GM12878 (cell line): ENCODE results near the gene ICOSLG.

Source experiments
- ASH2L ChIP-seq: fragments of 300-600, 200-600 bp; sonication (generic); IDR thresholded peaks from 2 replicates; pipeline ENCODE4 v1.6.1; 2017; ENCODE audit warnings: low read depth, mild to moderate bottlenecking, borderline replicate concordance
- CTCF ChIP-seq, 3 experiments: IDR thresholded peaks in 2 of 3; conservative IDR thresholded peaks in 1 of 3; 2 replicates each; pipeline ENCODE4 v1.5.1; 2011; ENCODE audit warnings: low read depth in 3 of 3, low read length in 3 of 3, mild to moderate bottlenecking in 3 of 3, control low read depth in 2 of 3, moderate library complexity in 2 of 3, inconsistent platforms in 1 of 3, mixed read lengths in 1 of 3; ENCODE audit not compliant: control insufficient read depth in 2 of 3, insufficient read depth in 1 of 3; ENCODE audit errors: extremely low read depth in 1 of 3
- EP300 ChIP-seq, 2 experiments: fragments of 150-350 bp in 1 of 2; IDR thresholded peaks; 2 replicates each; pipeline ENCODE4 v1.6.1; 2011 to 2012; ENCODE audit warnings: low read depth in 2 of 2, low read length in 2 of 2, borderline replicate concordance in 1 of 2, improper control_type of control experiment in 1 of 2, inconsistent platforms in 1 of 2; ENCODE audit not compliant: control insufficient read depth in 1 of 2
- EZH2 ChIP-seq: IDR thresholded peaks from 2 replicates; pipeline ENCODE4 v1.6.1; 2012; ENCODE audit warnings: low read depth, mild to moderate bottlenecking, control low read depth, inconsistent platforms, low read length, borderline replicate concordance; ENCODE audit not compliant: control insufficient read depth
- MYC ChIP-seq: IDR thresholded peaks from 2 replicates; pipeline ENCODE4 v1.6.1; 2011; ENCODE audit warnings: mild to moderate bottlenecking, low read length, moderate library complexity, inconsistent platforms; ENCODE audit not compliant: insufficient read depth, insufficient replicate concordance, insufficient read length, severe bottlenecking
- NFXL1 ChIP-seq: fragments of 450-650 bp; IDR thresholded peaks from 2 replicates; pipeline ENCODE4 v1.6.1; 2017; ENCODE audit warnings: antibody characterized with exemption, mild to moderate bottlenecking, borderline replicate concordance
- SMAD1 ChIP-seq: fragments of 450-650 bp; IDR thresholded peaks from 2 replicates; pipeline ENCODE4 v1.6.1; 2018; ENCODE audit warnings: mild to moderate bottlenecking, low read depth; ENCODE audit not compliant: partially characterized antibody

GRCh38 chr21:44263768-44264167 lies 23.0 kb upstream of the ICOSLG start:
- no peak for TF ChIP-seq ASH2L
- no peak for TF ChIP-seq CTCF (IDR thresholded peaks at IDR 0.05 in 2 of 3, conservative IDR thresholded peaks at IDR 0.05 in 1 of 3; ENCODE audit: control insufficient read depth in 2 of 3, extremely low read depth in 1 of 3, insufficient read depth in 1 of 3, low read depth in 3 of 3, low read length in 3 of 3)
- TF ChIP-seq NFXL1: no peak
- no peak for TF ChIP-seq SMAD1
- TF ChIP-seq EP300 (IDR thresholded peaks at IDR 0.05; ENCODE audit: borderline replicate concordance in 1 of 2, control insufficient read depth in 1 of 2, low read depth in 2 of 2, low read length in 2 of 2): no peak
- TF ChIP-seq EZH2: no peak
- no peak for TF ChIP-seq MYC
